HCT116 (cell line): ENCODE measurements around the gene CAVIN2. TPM values are rescaled to one million over a fixed set of nuclear protein-coding genes. Genes with fewer than 3 reads are reported as not detected.

Experiments
- ATAC-seq: fragments of 200-7000 bp; cut with Tn5 transposase; 2 replicates; pipeline ENCODE4 v1.9.1; 2020; ENCODE audit warnings: mild to moderate bottlenecking, moderate library complexity
- BruUV-seq: library from RNA; stranded (reverse); fragments of 400-500 nt; replicated peaks from 2 replicates; lab custom pipeline; 2021; lab: Mats Ljungman, UMichigan
- CTCF ChIA-PET: fragments of 300-600 bp; sonication (Branson Sonifier 250); formaldehyde crosslinking; loops from one replicate; lab custom pipeline; 2021; ENCODE audit warnings: antibody characterized with exemption; lab: Charles Lee
- POLR2A ChIA-PET: fragments of 300-600, 350-600 bp; sonication (Branson Sonifier 250); formaldehyde crosslinking; loops from one replicate; lab custom pipeline; 2021; ENCODE audit warnings: antibody characterized with exemption; lab: Charles Lee
- RAD21 ChIA-PET, 2 experiments: fragments of 300-600 bp; sonication (Branson Sonifier 250); formaldehyde crosslinking; loops; one replicate each; lab custom pipeline; 2023; ENCODE audit warnings: low total read pairs in 2 of 2; ENCODE audit not compliant: uncharacterized antibody in 2 of 2, unreplicated experiment in 2 of 2, low non-redundant PET in 1 of 2; lab: Charles Lee
- DNase-seq: peaks from one replicate; pipeline ENCODE4 v3.0.0-alpha.2; 2010; ENCODE audit warnings: low read depth, low spot score
- H2AFZ ChIP-seq: fragments of 200-600 bp; shearing (Covaris generic), sonication (generic); 2 replicates; pipeline ENCODE4 v1.6.1; 2017; ENCODE audit warnings: low read depth, mixed run types, mixed read lengths, antibody characterized with exemption, low read length; ENCODE audit not compliant: poor library complexity, severe bottlenecking
- H3K27ac ChIP-seq: 2 replicates; pipeline ENCODE4 v1.5.1; 2012; ENCODE audit warnings: low read depth, low read length
- H3K27me3 ChIP-seq: fragments of 200-600 bp; sonication (generic); 2 replicates; pipeline ENCODE4 v1.6.1; 2016; ENCODE audit warnings: mixed run types, low read length, mixed read lengths; ENCODE audit not compliant: insufficient read depth
- H3K36me3 ChIP-seq, 2 experiments: fragments of 200-500 bp in 1 of 2; fragments of 200-600 bp in 1 of 2; sonication (Bioruptor generic) in 1 of 2; sonication (generic) in 1 of 2; 2 replicates each; pipeline versions ENCODE4 v1.5.1 to v1.6.1; 2014 to 2016; ENCODE audit warnings: low read length in 2 of 2, inconsistent platforms in 1 of 2, mixed read lengths in 1 of 2, mixed run types in 1 of 2; ENCODE audit not compliant: insufficient read depth in 2 of 2, control insufficient read depth in 1 of 2
- H3K4me1 ChIP-seq, 2 experiments: fragments of 200-600 bp in 1 of 2; sonication (generic) in 1 of 2; 2 replicates each; pipeline versions ENCODE4 v1.5.1 to v1.6.1; 2012 to 2017; ENCODE audit warnings: low read length in 2 of 2, inconsistent platforms in 1 of 2, mild to moderate bottlenecking in 1 of 2, mixed read lengths in 1 of 2, mixed run types in 1 of 2, moderate library complexity in 1 of 2; ENCODE audit not compliant: insufficient read depth in 2 of 2, control insufficient read depth in 1 of 2
- H3K4me2 ChIP-seq: fragments of 200-600 bp; sonication (generic); 2 replicates; pipeline ENCODE4 v1.6.1; 2017; ENCODE audit warnings: mixed run types, low read length, mixed read lengths
- H3K4me3 ChIP-seq, 2 experiments: fragments of 200-600 bp in 1 of 2; sonication (generic) in 1 of 2; replicated peaks in 1 of 2; 2 replicates each; pipeline ENCODE4 v1.5.1; 2011 to 2016; ENCODE audit warnings: low read length in 2 of 2, control low read depth in 1 of 2, low read depth in 1 of 2, mild to moderate bottlenecking in 1 of 2, mixed read lengths in 1 of 2, mixed run types in 1 of 2
- H3K79me2 ChIP-seq: fragments of 200-600 bp; sonication (generic); 2 replicates; pipeline ENCODE4 v1.6.1; 2017; ENCODE audit warnings: mild to moderate bottlenecking, mixed run types, low read length, moderate library complexity, mixed read lengths; ENCODE audit not compliant: insufficient read depth
- H3K9ac ChIP-seq: fragments of 200-600 bp; sonication (generic); 2 replicates; pipeline ENCODE4 v1.6.1; 2016; ENCODE audit warnings: low read length, mixed read lengths
- H3K9me2 ChIP-seq: fragments of 200-600 bp; sonication (generic), shearing (Covaris generic); 2 replicates; pipeline ENCODE4 v1.6.1; 2017; ENCODE audit warnings: mixed run types, mild to moderate bottlenecking, moderate library complexity; ENCODE audit not compliant: insufficient read depth
- H3K9me3 ChIP-seq, 2 experiments: fragments of 200-500 bp in 1 of 2; fragments of 200-600 bp in 1 of 2; sonication (Bioruptor generic) in 1 of 2; sonication (generic) in 1 of 2; 2 replicates each; pipeline ENCODE4 v1.6.1; 2014 to 2017; ENCODE audit warnings: low read length in 2 of 2, mixed read lengths in 2 of 2, inconsistent platforms in 1 of 2, low read depth in 1 of 2, mild to moderate bottlenecking in 1 of 2, mixed run types in 1 of 2, moderate library complexity in 1 of 2; ENCODE audit not compliant: control insufficient read depth in 1 of 2, insufficient read depth in 1 of 2
- H4K20me1 ChIP-seq: fragments of 200-600 bp; sonication (generic), shearing (Covaris generic); 2 replicates; pipeline ENCODE4 v1.6.1; 2017; ENCODE audit warnings: mixed run types, mild to moderate bottlenecking, moderate library complexity; ENCODE audit not compliant: insufficient read depth
- CBX3 ChIP-seq: IDR thresholded peaks from 2 replicates; pipeline ENCODE4 v1.6.1; 2012; ENCODE audit warnings: low read depth
- CEBPB ChIP-seq: IDR thresholded peaks from 2 replicates; pipeline ENCODE4 v1.6.1; 2012; ENCODE audit warnings: low read depth
- EZH2 ChIP-seq: fragments of 200-600 bp; sonication (generic); IDR thresholded peaks from 2 replicates; pipeline ENCODE4 v1.6.1; 2017; ENCODE audit warnings: antibody characterized with exemption, mixed run types
- EZH2phosphoT487 ChIP-seq: fragments of 200-600 bp; IDR thresholded peaks from 2 replicates; pipeline ENCODE4 v1.6.1; 2018; ENCODE audit warnings: antibody characterized with exemption, borderline replicate concordance
- POLR2A ChIP-seq: IDR thresholded peaks from 2 replicates; pipeline ENCODE4 v1.7.0; 2011; ENCODE audit warnings: borderline replicate concordance; ENCODE audit not compliant: insufficient read depth, insufficient read length; ENCODE audit errors: extremely low read depth
- POLR2AphosphoS5 ChIP-seq: IDR thresholded peaks from 2 replicates; pipeline ENCODE4 v1.6.1; 2011; ENCODE audit warnings: mild to moderate bottlenecking, low read depth, low read length, moderate library complexity
- SIN3A ChIP-seq: IDR thresholded peaks from 2 replicates; pipeline ENCODE4 v1.6.1; 2012; ENCODE audit warnings: low read depth
- SP1 ChIP-seq: IDR thresholded peaks from 2 replicates; pipeline ENCODE4 v1.6.1; 2012; ENCODE audit warnings: low read depth
- TCF7L2 ChIP-seq: IDR thresholded peaks from 2 replicates; pipeline ENCODE4 v1.7.0; 2011; ENCODE audit warnings: borderline replicate concordance, inconsistent platforms; ENCODE audit not compliant: insufficient read depth, insufficient read length; ENCODE audit errors: extremely low read depth
- YY1 ChIP-seq: IDR thresholded peaks from 2 replicates; pipeline ENCODE4 v1.6.1; 2011; ENCODE audit warnings: low read length, low read depth, moderate library complexity, mild to moderate bottlenecking; ENCODE audit not compliant: insufficient replicate concordance; ENCODE audit errors: extremely low read depth
- ZFX ChIP-seq: fragments of 450-650 bp; IDR thresholded peaks from 2 replicates; pipeline ENCODE4 v1.6.1; 2017
- ZNF274 ChIP-seq: fragments of 200-500 bp; sonication (Bioruptor generic); IDR thresholded peaks from 2 replicates; pipeline ENCODE4 v1.6.1; 2014; ENCODE audit warnings: mild to moderate bottlenecking, low read depth, low read length, inconsistent platforms
- intact Hi-C: fragments of 100-400 bp; cut with micrococcal nuclease; formaldehyde crosslinking; loops from 2 replicates; pipeline ENCODE4 v1.10.0; 2022
- total RNA-seq: library from RNA; stranded (reverse); gene quantifications from one replicate; pipeline ENCODE4 v1.2.1, GENCODE V29; 2021; ENCODE audit not compliant: unreplicated experiment
- TF ChIP-seq, protein P1 (sequence below): IDR thresholded peaks from 2 replicates; pipeline ENCODE4 v1.6.1; 2012
- TF ChIP-seq, protein P2 (sequence below): IDR thresholded peaks from 2 replicates; pipeline ENCODE4 v1.6.1; 2012; ENCODE audit warnings: low read depth
- TF ChIP-seq, protein P3 (sequence below): IDR thresholded peaks from 2 replicates; pipeline ENCODE4 v1.6.1; 2012
- TF ChIP-seq, protein P4 (sequence below): IDR thresholded peaks from 2 replicates; pipeline ENCODE4 v1.6.1; 2011; ENCODE audit warnings: mild to moderate bottlenecking, low read length, moderate library complexity; ENCODE audit not compliant: insufficient replicate concordance; ENCODE audit errors: extremely low read depth

The CAVIN2 gene
- total RNA-seq, 1 experiment from 2014 or later, result 0.27 TPM

- ATAC-seq, result no peak
- no TSS peak for BruUV-seq
- Histone ChIP-seq H3K36me3 (no peaks in the 10 kb centered on the region), H3K27me3 (no peaks in the 10 kb centered on the region), H3K9me2 (no peaks in the 10 kb centered on the region), H3K4me3 (no peak overlapping the region), H3K4me2 (no peak overlapping the region), H3K9ac (no peak overlapping the region), H2AFZ (no peak overlapping the region), H3K79me2 (no peaks in the 10 kb centered on the region)
- RAD21 ChIA-PET, result no interaction called here
- intact Hi-C loops, result no loop called here
- DNase-seq, result no peak
- CTCF ChIA-PET, result no interaction called here
- POLR2A ChIA-PET, result no interaction called here
- TF ChIP-seq EZH2phosphoT487 (no peak), SP1 (no peak), YY1 (no peak), CEBPB (no peak), ZFX (no peak), SIN3A (no peak), CBX3 (no peak), TCF7L2 (no peak), EZH2 (no peak), POLR2A (no peak), ZNF274 (no peak), POLR2AphosphoS5 (no peak)
- TF ChIP-seq, protein P1, sequence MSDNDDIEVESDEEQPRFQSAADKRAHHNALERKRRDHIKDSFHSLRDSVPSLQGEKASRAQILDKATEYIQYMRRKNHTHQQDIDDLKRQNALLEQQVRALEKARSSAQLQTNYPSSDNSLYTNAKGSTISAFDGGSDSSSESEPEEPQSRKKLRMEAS, result no peak
- TF ChIP-seq, protein P2, sequence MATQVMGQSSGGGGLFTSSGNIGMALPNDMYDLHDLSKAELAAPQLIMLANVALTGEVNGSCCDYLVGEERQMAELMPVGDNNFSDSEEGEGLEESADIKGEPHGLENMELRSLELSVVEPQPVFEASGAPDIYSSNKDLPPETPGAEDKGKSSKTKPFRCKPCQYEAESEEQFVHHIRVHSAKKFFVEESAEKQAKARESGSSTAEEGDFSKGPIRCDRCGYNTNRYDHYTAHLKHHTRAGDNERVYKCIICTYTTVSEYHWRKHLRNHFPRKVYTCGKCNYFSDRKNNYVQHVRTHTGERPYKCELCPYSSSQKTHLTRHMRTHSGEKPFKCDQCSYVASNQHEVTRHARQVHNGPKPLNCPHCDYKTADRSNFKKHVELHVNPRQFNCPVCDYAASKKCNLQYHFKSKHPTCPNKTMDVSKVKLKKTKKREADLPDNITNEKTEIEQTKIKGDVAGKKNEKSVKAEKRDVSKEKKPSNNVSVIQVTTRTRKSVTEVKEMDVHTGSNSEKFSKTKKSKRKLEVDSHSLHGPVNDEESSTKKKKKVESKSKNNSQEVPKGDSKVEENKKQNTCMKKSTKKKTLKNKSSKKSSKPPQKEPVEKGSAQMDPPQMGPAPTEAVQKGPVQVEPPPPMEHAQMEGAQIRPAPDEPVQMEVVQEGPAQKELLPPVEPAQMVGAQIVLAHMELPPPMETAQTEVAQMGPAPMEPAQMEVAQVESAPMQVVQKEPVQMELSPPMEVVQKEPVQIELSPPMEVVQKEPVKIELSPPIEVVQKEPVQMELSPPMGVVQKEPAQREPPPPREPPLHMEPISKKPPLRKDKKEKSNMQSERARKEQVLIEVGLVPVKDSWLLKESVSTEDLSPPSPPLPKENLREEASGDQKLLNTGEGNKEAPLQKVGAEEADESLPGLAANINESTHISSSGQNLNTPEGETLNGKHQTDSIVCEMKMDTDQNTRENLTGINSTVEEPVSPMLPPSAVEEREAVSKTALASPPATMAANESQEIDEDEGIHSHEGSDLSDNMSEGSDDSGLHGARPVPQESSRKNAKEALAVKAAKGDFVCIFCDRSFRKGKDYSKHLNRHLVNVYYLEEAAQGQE, result no peak
- TF ChIP-seq, protein P3, sequence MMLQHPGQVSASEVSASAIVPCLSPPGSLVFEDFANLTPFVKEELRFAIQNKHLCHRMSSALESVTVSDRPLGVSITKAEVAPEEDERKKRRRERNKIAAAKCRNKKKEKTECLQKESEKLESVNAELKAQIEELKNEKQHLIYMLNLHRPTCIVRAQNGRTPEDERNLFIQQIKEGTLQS, result no peak
- TF ChIP-seq, protein P4, sequence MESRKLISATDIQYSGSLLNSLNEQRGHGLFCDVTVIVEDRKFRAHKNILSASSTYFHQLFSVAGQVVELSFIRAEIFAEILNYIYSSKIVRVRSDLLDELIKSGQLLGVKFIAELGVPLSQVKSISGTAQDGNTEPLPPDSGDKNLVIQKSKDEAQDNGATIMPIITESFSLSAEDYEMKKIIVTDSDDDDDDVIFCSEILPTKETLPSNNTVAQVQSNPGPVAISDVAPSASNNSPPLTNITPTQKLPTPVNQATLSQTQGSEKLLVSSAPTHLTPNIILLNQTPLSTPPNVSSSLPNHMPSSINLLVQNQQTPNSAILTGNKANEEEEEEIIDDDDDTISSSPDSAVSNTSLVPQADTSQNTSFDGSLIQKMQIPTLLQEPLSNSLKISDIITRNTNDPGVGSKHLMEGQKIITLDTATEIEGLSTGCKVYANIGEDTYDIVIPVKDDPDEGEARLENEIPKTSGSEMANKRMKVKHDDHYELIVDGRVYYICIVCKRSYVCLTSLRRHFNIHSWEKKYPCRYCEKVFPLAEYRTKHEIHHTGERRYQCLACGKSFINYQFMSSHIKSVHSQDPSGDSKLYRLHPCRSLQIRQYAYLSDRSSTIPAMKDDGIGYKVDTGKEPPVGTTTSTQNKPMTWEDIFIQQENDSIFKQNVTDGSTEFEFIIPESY, result no peak
- TF ChIP-seq, all 23 proteins: peak for 0
- Histone ChIP-seq H4K20me1 (no peaks in the 10 kb centered on the region), H3K4me1 (no peaks in the 10 kb centered on the region), H3K9me3 (no peaks in the 10 kb centered on the region), H3K27ac (no peak overlapping the region)
Observed at GRCh38 chr2:191789796-191790195, 57.1 kb downstream of the CAVIN2 start.
